Mesendoderm (in vitro differentiated cells): ENCODE results near the gene OXER1.

Source experiments
- DNase-seq: peaks from one replicate; pipeline ENCODE4 v3.0.0; 2013
- H2AK5ac ChIP-seq: 2 replicates; pipeline ENCODE4 v1.6.1; 2013; ENCODE audit warnings: low read length, inconsistent platforms
- H2BK120ac ChIP-seq: 2 replicates; pipeline ENCODE4 v1.6.1; 2013; ENCODE audit warnings: low read depth, mild to moderate bottlenecking, low read length, moderate library complexity, mixed read lengths
- H2BK15ac ChIP-seq: replicated peaks from 2 replicates; pipeline ENCODE4 v1.6.1; 2013; ENCODE audit warnings: low read depth, mild to moderate bottlenecking, moderate library complexity
- H2BK5ac ChIP-seq: 2 replicates; pipeline ENCODE4 v1.6.1; 2013; ENCODE audit warnings: low read length, inconsistent platforms
- H3K18ac ChIP-seq: 2 replicates; pipeline ENCODE4 v1.6.1; 2013; ENCODE audit warnings: mild to moderate bottlenecking, low read length, mixed read lengths
- H3K23ac ChIP-seq: one replicate; pipeline ENCODE4 v1.6.1; 2013; ENCODE audit warnings: low read length
- H3K27ac ChIP-seq: 2 replicates; pipeline ENCODE4 v1.5.1; 2013; ENCODE audit warnings: low read depth, mild to moderate bottlenecking, inconsistent platforms, low read length, moderate library complexity
- H3K27me3 ChIP-seq: 2 replicates; pipeline ENCODE4 v1.6.1; 2013; ENCODE audit warnings: low read length, control low read depth, mild to moderate bottlenecking, inconsistent platforms; ENCODE audit not compliant: insufficient read depth, poor library complexity
- H3K36me3 ChIP-seq: 2 replicates; pipeline ENCODE4 v1.6.1; 2013; ENCODE audit warnings: low read length, inconsistent platforms; ENCODE audit not compliant: control insufficient read depth, insufficient read depth
- H3K4ac ChIP-seq: one replicate; pipeline ENCODE4 v1.6.1; 2013; ENCODE audit warnings: low read depth, mild to moderate bottlenecking, low read length, moderate library complexity
- H3K4me1 ChIP-seq: 2 replicates; pipeline ENCODE4 v1.6.1; 2013; ENCODE audit warnings: low read depth, low read length, inconsistent platforms; ENCODE audit not compliant: control insufficient read depth
- H3K4me2 ChIP-seq: 2 replicates; pipeline ENCODE4 v1.6.1; 2013; ENCODE audit warnings: low read length
- H3K4me3 ChIP-seq: 2 replicates; pipeline ENCODE4 v1.5.1; 2013; ENCODE audit warnings: mild to moderate bottlenecking, low read length
- H3K56ac ChIP-seq: one replicate; pipeline ENCODE4 v1.6.1; 2013; ENCODE audit warnings: low read length
- H3K79me1 ChIP-seq: 2 replicates; pipeline ENCODE4 v1.6.1; 2013; ENCODE audit warnings: low read length, inconsistent platforms
- H3K79me2 ChIP-seq: 2 replicates; pipeline ENCODE4 v1.6.1; 2013; ENCODE audit warnings: mild to moderate bottlenecking, low read length; ENCODE audit not compliant: control insufficient read depth, insufficient read depth
- H3K9ac ChIP-seq: 2 replicates; pipeline ENCODE4 v1.6.1; 2013; ENCODE audit warnings: low read length, inconsistent platforms
- H4K5ac ChIP-seq: one replicate; pipeline ENCODE4 v1.6.1; 2013; ENCODE audit warnings: low read length
- H4K8ac ChIP-seq: one replicate; pipeline ENCODE4 v1.6.1; 2013; ENCODE audit warnings: low read depth, mild to moderate bottlenecking, control low read depth, low read length, moderate library complexity
- WGBS: extraction: QIAGEN DNeasy Blood & Tissue Kit; methylation state at CpG from one replicate; pipeline ENCODE4 v1.1.7; 2013; ENCODE audit warnings: low lambda C conversion rate, missing lambda C conversion rate; ENCODE audit not compliant: insufficient coverage; ENCODE audit errors: extremely low coverage; 5-methylcytosine and 5-hydroxymethylcytosine counted together

Gene OXER1

DNA sequence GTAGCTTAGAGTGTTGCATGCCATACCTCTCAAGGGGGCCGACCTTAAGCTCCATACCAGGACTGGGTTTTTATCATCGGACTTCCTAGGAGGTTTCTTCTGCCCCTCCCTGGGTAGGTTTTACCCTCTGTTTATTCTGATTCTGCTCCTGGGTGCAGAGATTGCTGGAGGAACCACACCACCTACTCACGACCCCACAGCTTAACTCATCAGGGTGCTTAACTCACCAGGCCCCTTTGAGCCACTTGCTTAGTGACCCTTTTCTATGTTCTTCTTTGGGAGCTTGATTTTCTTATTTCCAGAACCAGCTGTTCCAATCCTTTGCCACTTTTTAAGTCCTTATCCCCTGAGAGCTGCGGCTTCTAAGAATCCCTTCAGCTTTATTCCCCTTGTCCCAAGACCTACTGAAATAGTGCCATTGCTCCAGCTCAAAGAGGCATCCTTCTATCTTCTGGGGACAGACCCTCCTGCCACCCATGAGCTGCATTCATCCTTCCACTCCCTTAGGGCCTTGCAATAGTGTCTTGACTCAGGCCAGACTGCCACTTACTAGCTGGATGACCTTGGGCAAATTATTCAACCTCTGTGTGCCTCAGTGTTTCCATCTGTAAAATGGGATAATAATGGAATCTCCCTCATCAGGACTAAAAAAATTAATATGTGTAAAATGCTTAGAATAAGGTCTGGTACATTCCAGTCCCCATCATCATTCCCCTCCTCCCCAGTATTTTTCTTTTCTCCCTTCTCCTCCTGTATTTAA is 5.8 kb downstream of the OXER1 start:
- WGBS, result no CpG with 5 or more reads among the region's 4 CpGs

DNA sequence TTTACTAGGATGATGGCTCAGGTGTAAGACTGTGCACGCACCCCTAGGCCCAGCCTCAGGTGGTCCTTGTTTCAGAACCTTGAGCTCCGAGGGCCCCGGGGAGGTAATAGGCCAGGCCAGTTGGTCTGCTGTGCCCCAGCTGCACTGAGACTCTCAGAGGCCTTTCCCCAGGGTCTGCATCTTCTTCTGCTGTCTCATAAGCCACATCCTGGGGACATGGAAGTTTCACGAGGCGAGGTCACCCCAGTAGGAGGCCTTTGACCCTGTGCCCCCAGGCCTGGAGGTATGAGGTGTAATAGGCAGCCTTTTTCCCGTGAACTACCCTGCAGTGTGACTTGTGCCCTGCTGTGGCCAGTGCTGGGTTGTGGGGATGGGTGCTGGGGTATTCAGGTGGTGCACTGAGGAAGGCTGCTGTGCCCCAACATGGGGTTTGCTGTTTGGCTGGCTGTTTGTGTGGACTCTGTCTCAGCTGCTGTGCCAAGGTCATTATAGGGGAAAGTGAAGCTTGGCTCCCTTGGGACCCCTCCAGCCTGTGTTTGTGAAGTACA is 6.9 kb downstream of the OXER1 start:
- no peaks in the 10 kb centered on the region for H3K27me3 ChIP-seq

More for the DNA sequence above, 5.8 kb downstream of the OXER1 start:
- Histone ChIP-seq H3K9ac (no peak overlapping the region), H2AK5ac (no peak overlapping the region), H3K79me2 (no peaks in the 10 kb centered on the region), H2BK15ac (no peak overlapping the region), H3K4me2 (no peak overlapping the region), H4K8ac (no peak overlapping the region), H3K36me3 (no peaks in the 10 kb centered on the region), H3K27me3 (no peaks in the 10 kb centered on the region), H4K5ac (no peak overlapping the region), H3K56ac (no peak overlapping the region), H3K4ac (no peak overlapping the region), H3K4me1 (no peaks in the 10 kb centered on the region), H3K79me1 (no peaks in the 10 kb centered on the region), H3K23ac (no peak overlapping the region), H3K18ac (no peak overlapping the region), H2BK120ac (no peak overlapping the region), H3K4me3 (no peak overlapping the region), H3K27ac (no peak overlapping the region), H2BK5ac (no peak overlapping the region)
- no peak for DNase-seq

DNA sequence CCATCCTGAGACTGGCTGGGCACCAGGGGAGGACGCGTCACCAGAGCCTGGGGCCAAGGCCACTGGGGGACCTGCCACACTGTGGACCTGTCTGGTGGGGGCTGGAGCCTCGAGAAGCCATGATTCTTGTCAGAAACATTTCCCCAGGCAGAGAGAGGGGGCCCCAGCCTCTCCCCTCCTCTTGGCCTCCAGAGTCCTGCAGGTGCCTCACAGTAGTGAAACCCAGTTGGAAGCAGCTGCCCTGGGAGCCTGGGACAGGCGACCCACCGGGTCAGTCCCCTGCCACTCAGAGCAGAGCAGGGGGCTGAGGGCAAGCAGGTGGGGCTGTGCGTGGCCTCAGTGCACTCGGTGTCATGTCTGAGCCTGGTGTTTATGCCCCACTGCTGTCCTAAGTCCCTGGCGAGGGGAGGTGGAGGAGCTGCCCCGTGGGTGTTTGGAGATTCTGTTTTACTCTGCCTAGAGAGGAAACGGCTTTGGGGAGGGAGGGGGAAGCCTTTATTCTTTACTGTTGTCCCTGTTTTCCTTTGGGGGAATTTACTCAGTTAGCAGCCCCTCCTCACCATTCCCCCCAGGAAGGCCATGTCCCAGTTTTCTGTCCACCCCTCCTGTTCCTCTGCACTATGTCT is 7.7 kb downstream of the OXER1 start:
- Histone ChIP-seq H3K9ac (no peak overlapping the region), H2BK120ac (no peak overlapping the region), H4K5ac (no peak overlapping the region), H3K18ac (no peak overlapping the region), H3K79me1 (no peaks in the 10 kb centered on the region), H3K36me3 (no peaks in the 10 kb centered on the region), H3K27me3 (no peaks in the 10 kb centered on the region), H3K4me3 (no peak overlapping the region), H3K79me2 (no peaks in the 10 kb centered on the region), H2BK15ac (no peak overlapping the region), H2AK5ac (no peak overlapping the region), H3K27ac (no peak overlapping the region), H3K4me1 (no peaks in the 10 kb centered on the region), H3K4ac (no peak overlapping the region), H3K23ac (no peak overlapping the region), H4K8ac (no peak overlapping the region), H3K56ac (no peak overlapping the region), H3K4me2 (no peak overlapping the region), H2BK5ac (no peak overlapping the region)
- no CpG with 5 or more reads among the region's 10 CpGs for WGBS
- DNase-seq, result no peak

More for the DNA sequence above, 6.9 kb downstream of the OXER1 start:
- Histone ChIP-seq H4K8ac (no peak overlapping the region), H2BK15ac (no peak overlapping the region), H3K23ac (no peak overlapping the region), H3K4me2 (no peak overlapping the region), H3K18ac (no peak overlapping the region), H3K9ac (no peak overlapping the region), H3K36me3 (no peaks in the 10 kb centered on the region), H3K4ac (no peak overlapping the region), H4K5ac (no peak overlapping the region), H2AK5ac (no peak overlapping the region), H3K4me1 (no peaks in the 10 kb centered on the region), H2BK120ac (no peak overlapping the region), H3K56ac (no peak overlapping the region), H3K79me2 (no peaks in the 10 kb centered on the region), H2BK5ac (no peak overlapping the region), H3K27ac (no peak overlapping the region), H3K79me1 (no peaks in the 10 kb centered on the region), H3K4me3 (no peak overlapping the region)
- peak; percentile 48 for DNase-seq
- no CpG with 5 or more reads among the region's 6 CpGs for WGBS

DNA sequence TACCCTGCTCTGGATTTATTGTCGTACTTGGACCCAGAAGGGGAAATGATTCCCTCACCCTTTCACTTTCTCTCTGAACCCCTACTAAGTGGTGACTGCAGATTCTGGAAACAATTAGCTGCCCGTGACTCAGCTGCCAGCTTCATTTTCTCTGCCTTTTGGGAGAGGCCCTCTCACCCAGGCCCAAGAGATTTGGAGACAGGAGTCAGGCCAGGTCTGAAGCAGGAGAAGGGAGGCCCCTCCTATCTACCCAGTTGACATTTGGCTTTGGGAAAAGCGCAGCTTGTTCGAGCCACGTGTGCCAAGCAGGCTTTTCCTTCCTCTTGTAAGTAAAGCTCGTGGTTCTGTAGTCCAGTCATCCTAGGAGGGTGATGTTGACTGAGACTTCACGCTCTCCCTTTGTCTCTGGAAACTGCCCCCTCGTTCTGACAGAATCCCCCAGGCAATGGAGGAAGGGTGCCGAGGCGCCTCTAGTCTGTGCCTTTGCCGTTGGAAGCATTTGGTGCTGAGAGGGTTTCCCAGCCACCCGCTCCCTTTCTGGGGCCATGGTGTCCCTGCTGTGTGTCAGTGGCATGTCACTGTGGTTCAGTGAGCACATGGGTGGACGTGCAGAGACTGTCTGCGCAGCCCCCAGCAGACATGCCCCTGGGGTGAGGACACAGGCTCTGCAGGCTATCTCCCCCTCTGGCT is 8.6 kb downstream of the OXER1 start:
- no peak overlapping the region for H3K27ac ChIP-seq
- no peaks in the 10 kb centered on the region for H3K4me1 ChIP-seq
- no peak overlapping the region for H3K18ac ChIP-seq

DNA sequence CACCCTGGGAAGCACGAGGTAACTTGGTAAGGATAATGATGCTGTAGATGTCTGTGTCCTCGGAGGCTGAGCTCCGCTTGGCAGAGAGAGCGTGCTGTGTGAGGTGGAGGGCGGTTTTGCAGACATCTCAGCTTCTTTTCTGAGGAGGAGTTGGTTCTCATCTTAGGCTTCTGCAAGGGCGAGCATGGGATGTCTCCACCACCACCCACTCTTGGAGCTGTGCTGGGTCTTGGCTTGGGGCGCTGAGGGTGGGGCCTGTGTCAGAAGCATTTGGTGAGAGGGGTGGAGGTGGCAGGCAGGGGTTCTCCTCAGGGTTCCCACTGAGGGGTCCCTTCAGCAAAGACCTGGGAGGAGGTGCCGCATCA is 9.2 kb downstream of the OXER1 start:
- Histone ChIP-seq H3K36me3 (no peaks in the 10 kb centered on the region), H3K4me3 (no peak overlapping the region), H3K79me2 (no peaks in the 10 kb centered on the region), H3K4ac (no peak overlapping the region), H3K23ac (no peak overlapping the region), H2AK5ac (no peak overlapping the region), H3K79me1 (no peaks in the 10 kb centered on the region), H3K27ac (no peak overlapping the region), H3K27me3 (no peaks in the 10 kb centered on the region), H3K9ac (no peak overlapping the region), H2BK5ac (no peak overlapping the region), H4K5ac (no peak overlapping the region), H2BK120ac (no peak overlapping the region), H2BK15ac (no peak overlapping the region), H4K8ac (no peak overlapping the region), H3K4me1 (no peaks in the 10 kb centered on the region), H3K18ac (no peak overlapping the region), H3K4me2 (no peak overlapping the region), H3K56ac (no peak overlapping the region)
- no CpG with 5 or more reads among the region's 8 CpGs for WGBS
- DNase-seq, result no peak

More for the DNA sequence above, 8.6 kb downstream of the OXER1 start:
- Histone ChIP-seq H3K79me2 (no peaks in the 10 kb centered on the region), H4K8ac (no peak overlapping the region), H2AK5ac (no peak overlapping the region), H3K4me3 (no peak overlapping the region), H3K9ac (no peak overlapping the region), H2BK120ac (no peak overlapping the region), H3K4ac (no peak overlapping the region), H3K79me1 (no peaks in the 10 kb centered on the region), H3K27me3 (no peaks in the 10 kb centered on the region), H4K5ac (no peak overlapping the region), H3K56ac (no peak overlapping the region), H3K36me3 (no peaks in the 10 kb centered on the region), H3K4me2 (no peak overlapping the region), H2BK5ac (no peak overlapping the region), H3K23ac (no peak overlapping the region), H2BK15ac (no peak overlapping the region)
- no CpG with 5 or more reads among the region's 14 CpGs for WGBS
- no peak for DNase-seq
